ENCODE measurements around the gene SPEM2.

DNA sequence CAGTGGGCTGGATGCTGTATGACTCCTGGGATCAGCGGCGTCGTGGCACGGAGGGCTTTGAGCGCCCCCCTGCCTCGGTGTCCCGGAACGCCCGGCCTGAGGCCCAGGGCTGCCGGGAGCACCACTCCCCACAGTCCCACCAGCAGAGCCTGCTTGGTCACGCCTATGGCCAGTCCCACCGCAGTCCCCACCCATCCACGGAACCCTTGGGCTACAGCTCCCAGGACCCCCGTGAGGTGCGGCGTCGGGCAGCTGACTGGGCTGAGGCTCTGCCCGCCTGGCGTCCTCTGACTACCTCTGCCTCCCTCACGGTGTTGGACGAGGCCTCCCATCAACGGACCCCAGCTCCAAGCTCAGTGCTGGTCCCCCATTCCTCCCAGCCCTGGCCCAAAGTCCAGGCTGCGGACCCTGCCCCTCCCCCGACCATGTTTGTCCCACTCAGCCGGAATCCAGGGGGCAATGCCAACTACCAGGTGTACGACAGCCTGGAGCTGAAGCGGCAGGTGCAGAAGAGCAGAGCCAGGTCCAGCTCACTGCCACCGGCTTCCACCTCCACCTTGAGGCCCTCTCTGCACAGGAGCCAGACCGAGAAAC, 1.6 kb downstream of the SPEM2 start:
- no peak for TF ChIP-seq POLR2A (IDR thresholded peaks at IDR 0.05; ENCODE audit: low read length)
- TF ChIP-seq GATA1 (IDR thresholded peaks at IDR 0.05; ENCODE audit: low read depth, low read length) = no peak

Measured in erythroblast (primary cell).